Fibroblast of skin of abdomen (primary cell): ENCODE measurements around the gene SMARCA4.
"Not testable (repeated sequence)": the region's sequence is repeated elsewhere in the genome, so short reads cannot be mapped to it uniquely, and the experiment has no call there.

Experiments used
- DNase-seq: peaks from one replicate; pipeline ENCODE4 v3.0.0-alpha.2; 2013

Gene SMARCA4

GRCh38 chr19:11103667-11104066, 142.8 kb downstream of the SMARCA4 start:
- not testable (repeated sequence) for DNase-seq

DNA sequence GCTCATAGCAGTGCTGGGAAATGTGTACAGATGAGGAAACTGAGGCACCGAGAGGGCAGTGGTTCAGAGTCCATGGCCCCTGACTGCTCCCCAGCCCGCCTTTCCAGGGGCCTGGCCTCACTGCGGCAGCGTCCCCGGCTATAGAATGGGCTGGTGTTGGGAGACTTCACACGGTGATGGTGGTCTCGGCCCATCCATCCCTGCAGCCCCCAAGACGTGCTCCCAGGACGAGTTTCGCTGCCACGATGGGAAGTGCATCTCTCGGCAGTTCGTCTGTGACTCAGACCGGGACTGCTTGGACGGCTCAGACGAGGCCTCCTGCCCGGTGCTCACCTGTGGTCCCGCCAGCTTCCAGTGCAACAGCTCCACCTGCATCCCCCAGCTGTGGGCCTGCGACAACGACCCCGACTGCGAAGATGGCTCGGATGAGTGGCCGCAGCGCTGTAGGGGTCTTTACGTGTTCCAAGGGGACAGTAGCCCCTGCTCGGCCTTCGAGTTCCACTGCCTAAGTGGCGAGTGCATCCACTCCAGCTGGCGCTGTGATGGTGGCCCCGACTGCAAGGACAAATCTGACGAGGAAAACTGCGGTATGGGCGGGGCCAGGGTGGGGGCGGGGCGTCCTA, 144.3 kb downstream of the SMARCA4 start:
- DNase-seq: no peak

DNA sequence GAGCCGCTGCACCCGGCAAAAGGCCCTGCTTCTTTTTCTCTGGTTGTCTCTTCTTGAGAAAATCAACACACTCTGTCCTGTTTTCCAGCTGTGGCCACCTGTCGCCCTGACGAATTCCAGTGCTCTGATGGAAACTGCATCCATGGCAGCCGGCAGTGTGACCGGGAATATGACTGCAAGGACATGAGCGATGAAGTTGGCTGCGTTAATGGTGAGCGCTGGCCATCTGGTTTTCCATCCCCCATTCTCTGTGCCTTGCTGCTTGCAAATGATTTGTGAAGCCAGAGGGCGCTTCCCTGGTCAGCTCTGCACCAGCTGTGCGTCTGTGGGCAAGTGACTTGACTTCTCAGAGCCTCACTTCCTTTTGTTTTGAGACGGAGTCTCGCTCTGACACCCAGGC, 145.6 kb downstream of the SMARCA4 start:
- no peak for DNase-seq

DNA sequence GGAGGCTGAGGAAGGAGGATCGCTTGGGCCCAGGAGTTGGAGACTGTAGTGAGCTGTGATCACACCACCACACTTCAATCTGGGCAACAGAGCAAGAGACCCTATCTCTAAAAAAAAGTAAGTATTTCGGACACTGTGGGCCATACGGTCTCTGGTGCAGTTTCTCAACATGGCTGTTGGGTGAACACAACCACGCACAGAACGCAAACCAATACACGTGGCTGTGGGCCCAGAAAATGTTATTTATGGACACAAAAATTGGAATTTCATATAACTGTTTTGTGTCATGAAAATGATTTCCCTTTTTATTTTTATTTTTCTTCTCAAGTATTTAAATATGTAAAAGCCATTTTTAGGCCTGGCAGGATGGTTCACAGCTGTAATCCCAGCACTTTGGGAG, 147.9 kb downstream of the SMARCA4 start:
- no peak for DNase-seq

GRCh38 chr19:11111117-11111770, 150.4 kb downstream of the SMARCA4 start:
- no peak for DNase-seq

DNA sequence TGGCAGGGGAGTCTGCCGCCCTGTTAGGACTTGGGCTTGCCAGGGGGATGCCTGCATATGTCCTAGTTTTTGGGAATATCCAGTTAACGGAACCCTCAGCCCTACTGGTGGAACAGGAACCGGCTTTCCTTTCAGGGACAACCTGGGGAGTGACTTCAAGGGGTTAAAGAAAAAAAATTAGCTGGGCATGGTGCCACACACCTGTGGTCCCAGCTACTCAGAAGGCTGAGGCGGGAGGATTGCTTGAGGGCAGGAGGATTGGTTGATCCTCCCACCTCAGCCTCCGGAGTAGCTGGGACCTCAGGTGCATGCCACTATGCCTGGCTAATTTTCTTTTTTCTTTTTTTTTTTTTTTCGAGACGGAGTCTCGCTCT, 150.9 kb downstream of the SMARCA4 start:
- no peak for DNase-seq
